K562 (cell line): Measurements from ENCODE around the gene SULT2B1. TPM values are rescaled to one million over a fixed set of nuclear protein-coding genes. Genes with fewer than 3 reads are reported as not detected.

Experiments
- ATAC-seq: fragments of 200-7000 bp; cut with Tn5 transposase; 3 replicates; pipeline ENCODE4 v1.9.1; 2020; ENCODE audit warnings: moderate library complexity
- BruUV-seq: library from RNA; stranded (reverse); fragments of 400-500 nt; replicated peaks from 2 replicates; lab custom pipeline; 2021; lab: Mats Ljungman, UMichigan
- CTCF ChIA-PET: fragments of 300-600 bp; formaldehyde crosslinking; extraction: SDS; loops from one replicate; lab custom pipeline; 2021; ENCODE audit warnings: low intra/inter-chr PET ratio; lab: Yijun Ruan, JAX
- POLR2A ChIA-PET: fragments of 300-600, 350-650 bp; sonication (Branson Sonifier 250); formaldehyde crosslinking; extraction: SDS; loops from one replicate; lab custom pipeline; 2021; ENCODE audit warnings: antibody characterized with exemption, inconsistent platforms; lab: Yijun Ruan, JAX
- DNase-seq, 4 experiments: peaks; one replicate each; pipeline versions ENCODE4 v3.0.0 to v3.0.0-alpha.2; 2011 to 2018; ENCODE audit warnings: low spot score in 3 of 4, mixed read lengths in 3 of 4; ENCODE audit errors: extremely low read depth in 1 of 4
- FAIRE-seq: peaks from 2 replicates; lab custom pipeline; 2011; peaks lifted over from hg19 to GRCh38; lab: Jason Lieb, UNC
- H2AFZ ChIP-seq: 2 replicates; pipeline ENCODE4 v1.6.0; 2011; ENCODE audit warnings: low read depth, low read length, control low read depth, inconsistent platforms
- H3K27ac ChIP-seq: fragments of 200-600 bp; 3 replicates; pipeline ENCODE4 v1.8.0; 2011; ENCODE audit warnings: low read depth, mild to moderate bottlenecking, control low read depth, inconsistent platforms, low read length, moderate library complexity, mixed read lengths; ENCODE audit errors: extremely low read depth
- H3K27me3 ChIP-seq, 2 experiments: fragments of 300-600 bp in 1 of 2; 2 replicates in 1 of 2; 3 replicates in 1 of 2; pipeline versions ENCODE4 v1.6.0 to v1.8.0; 2011; ENCODE audit warnings: inconsistent platforms in 2 of 2, low read length in 2 of 2, mild to moderate bottlenecking in 1 of 2, mixed read lengths in 1 of 2, moderate library complexity in 1 of 2; ENCODE audit not compliant: control insufficient read depth in 2 of 2, insufficient read depth in 2 of 2
- H3K36me3 ChIP-seq: fragments of 300-600 bp; 3 replicates; pipeline ENCODE4 v1.8.0; 2011; ENCODE audit warnings: mild to moderate bottlenecking, low read length, inconsistent platforms; ENCODE audit not compliant: control insufficient read depth, insufficient read depth
- H3K4me1 ChIP-seq, 2 experiments: fragments of 200-600 bp in 1 of 2; replicated peaks in 1 of 2; 2 replicates in 1 of 2; 3 replicates in 1 of 2; pipeline versions ENCODE4 v1.5.1 to v1.8.0; 2011; ENCODE audit warnings: inconsistent platforms in 2 of 2, low read length in 2 of 2, mild to moderate bottlenecking in 1 of 2, mixed read lengths in 1 of 2, moderate library complexity in 1 of 2; ENCODE audit not compliant: control insufficient read depth in 2 of 2, insufficient read depth in 2 of 2
- H3K4me2 ChIP-seq: 2 replicates; pipeline ENCODE4 v1.6.1; 2011; ENCODE audit warnings: low read length, control low read depth, inconsistent platforms, mixed read lengths; ENCODE audit not compliant: insufficient read depth
- H3K4me3 ChIP-seq: fragments of 200-600 bp; sonication (generic), shearing (Covaris generic); 2 replicates; pipeline ENCODE4 v1.5.1; 2016; ENCODE audit warnings: control low read depth, inconsistent platforms
- H3K79me2 ChIP-seq: fragments of 200-600 bp; 3 replicates; pipeline ENCODE4 v1.8.0; 2011; ENCODE audit warnings: low read length, inconsistent platforms; ENCODE audit not compliant: control insufficient read depth, insufficient read depth
- H3K9ac ChIP-seq, 2 experiments: 2 replicates each; pipeline versions ENCODE4 v1.6.0 to v1.6.1; 2011; ENCODE audit warnings: low read depth in 2 of 2, low read length in 2 of 2, control low read depth in 1 of 2, inconsistent platforms in 1 of 2, mild to moderate bottlenecking in 1 of 2, mixed read lengths in 1 of 2; ENCODE audit not compliant: insufficient read depth in 1 of 2
- H3K9me1 ChIP-seq: one replicate; pipeline ENCODE4 v1.6.0; 2011; ENCODE audit warnings: inconsistent platforms, mild to moderate bottlenecking, low read length, moderate library complexity; ENCODE audit not compliant: control insufficient read depth, insufficient read depth
- H3K9me3 ChIP-seq: replicated peaks from 2 replicates; pipeline ENCODE4 v1.5.1; 2011; ENCODE audit warnings: low read depth, low read length, inconsistent platforms; ENCODE audit not compliant: control insufficient read depth, insufficient read depth
- H4K20me1 ChIP-seq: replicated peaks from 2 replicates; pipeline ENCODE4 v1.6.1; 2011; ENCODE audit warnings: low read length, inconsistent platforms, mixed read lengths; ENCODE audit not compliant: control insufficient read depth, insufficient read depth
- CC2D1A ChIP-seq: fragments of 450-650 bp; IDR thresholded peaks from 2 replicates; pipeline ENCODE4 v1.6.1; 2017; ENCODE audit warnings: mild to moderate bottlenecking
- CEBPG ChIP-seq, 3 experiments: fragments of 200-800 bp in 1 of 3; sonication (Bioruptor generic) in 1 of 3; sonication (generic) in 1 of 3; formaldehyde crosslinking in 1 of 3; IDR thresholded peaks in 2 of 3; conservative IDR thresholded peaks in 1 of 3; 2 replicates each; pipeline versions ENCODE4 v1.6.1 to v1.8.0; 2016 to 2022; ENCODE audit warnings: missing compliant biosample characterization in 2 of 3, missing genetic modification characterization in 2 of 3, mild to moderate bottlenecking in 1 of 3, missing genetic modification reagents in 1 of 3
- JUND ChIP-seq, 2 experiments: IDR thresholded peaks; 2 replicates in 1 of 2; 3 replicates in 1 of 2; pipeline ENCODE4 v1.6.1; 2011; ENCODE audit warnings: borderline replicate concordance in 2 of 2, low read depth in 2 of 2, low read length in 2 of 2, improper control_type of control experiment in 1 of 2, missing biosample characterization in 1 of 2, missing genetic modification characterization in 1 of 2, missing genetic modification reagents in 1 of 2
- NEUROD1 ChIP-seq: fragments of 150-350 bp; IDR thresholded peaks from 2 replicates; pipeline ENCODE4 v1.6.1; 2014; ENCODE audit warnings: borderline replicate concordance, low read length, low read depth; ENCODE audit not compliant: partially characterized antibody
- NR2F6 ChIP-seq: fragments of 450-650 bp; formaldehyde crosslinking; IDR thresholded peaks from 2 replicates; pipeline ENCODE4 v1.4.0; 2020; ENCODE audit warnings: mild to moderate bottlenecking
- NR3C1 ChIP-seq: sonication (generic); formaldehyde crosslinking; IDR thresholded peaks from 2 replicates; pipeline ENCODE4 v1.8.1; 2022; ENCODE audit warnings: missing genetic modification reagents
- POLR3G ChIP-seq: IDR thresholded peaks from 2 replicates; pipeline ENCODE4 v1.6.1; 2011; ENCODE audit not compliant: insufficient read length, insufficient replicate concordance; ENCODE audit errors: extremely low read depth
- SMARCC2 ChIP-seq: fragments of 450-650 bp; IDR thresholded peaks from 2 replicates; pipeline ENCODE4 v1.6.1; 2017; ENCODE audit warnings: antibody characterized with exemption, moderate library complexity, mild to moderate bottlenecking, low read depth
- WGBS: fragments of 100-300 bp; shearing (Covaris generic); methylation state at CpG from one replicate; pipeline ENCODE4 v1.1.6; 2016; ENCODE audit warnings: low coverage, mixed read lengths; ENCODE audit not compliant: insufficient coverage; ENCODE audit errors: missing lambda C conversion rate; 5-methylcytosine and 5-hydroxymethylcytosine counted together
- in situ Hi-C: fragments of 300-500 bp; cut with MboI; formaldehyde crosslinking; loops from 4 replicates; pipeline ENCODE4 v1.15.0; 2018; ENCODE audit warnings: inconsistent platforms, mixed read lengths
- intact Hi-C: fragments of 100-400 bp; cut with micrococcal nuclease; formaldehyde crosslinking; loops from 2 replicates; pipeline ENCODE4 v1.14.2; 2022
- polyA plus RNA-seq, 8 experiments: library from polyadenylated mRNA; depleted of rRNA in 4 of 8; stranded (reverse) in 5 of 8; unstranded in 3 of 8; fragments of >200 nt; fragmentation: Nextera tagmentation in 2 of 8; fragmentation: Illumina TruSeq in 1 of 8; extraction: Ambion mirVana in 2 of 8; extraction: Trizol in 1 of 8; gene quantifications; 2 replicates each; pipeline versions ENCODE4 v1.2.1 to v1.2.3, GENCODE V29; 2011 to 2014; ENCODE audit warnings: inconsistent platforms in 1 of 8, missing spikeins in 1 of 8
- total RNA-seq, 7 experiments: library from RNA; depleted of rRNA in 6 of 7; stranded (reverse); fragments of >200 nt in 6 of 7; fragmentation: Illumina TruSeq in 2 of 7; extraction: Trizol in 2 of 7; gene quantifications; 2 replicates each; pipeline versions ENCODE4 v1.2.1 to v1.2.3, GENCODE V29; 2011 to 2021; ENCODE audit warnings: low replicate concordance in 1 of 7

SULT2B1 gene
- total and polyA plus RNA-seq, 9 of the 15 experiments (the other 6 are each of a cell fraction or from before 2014, with no cell fraction given): 0.09 to 0.62 (median 0.22) TPM; not detected in 2

DNA sequence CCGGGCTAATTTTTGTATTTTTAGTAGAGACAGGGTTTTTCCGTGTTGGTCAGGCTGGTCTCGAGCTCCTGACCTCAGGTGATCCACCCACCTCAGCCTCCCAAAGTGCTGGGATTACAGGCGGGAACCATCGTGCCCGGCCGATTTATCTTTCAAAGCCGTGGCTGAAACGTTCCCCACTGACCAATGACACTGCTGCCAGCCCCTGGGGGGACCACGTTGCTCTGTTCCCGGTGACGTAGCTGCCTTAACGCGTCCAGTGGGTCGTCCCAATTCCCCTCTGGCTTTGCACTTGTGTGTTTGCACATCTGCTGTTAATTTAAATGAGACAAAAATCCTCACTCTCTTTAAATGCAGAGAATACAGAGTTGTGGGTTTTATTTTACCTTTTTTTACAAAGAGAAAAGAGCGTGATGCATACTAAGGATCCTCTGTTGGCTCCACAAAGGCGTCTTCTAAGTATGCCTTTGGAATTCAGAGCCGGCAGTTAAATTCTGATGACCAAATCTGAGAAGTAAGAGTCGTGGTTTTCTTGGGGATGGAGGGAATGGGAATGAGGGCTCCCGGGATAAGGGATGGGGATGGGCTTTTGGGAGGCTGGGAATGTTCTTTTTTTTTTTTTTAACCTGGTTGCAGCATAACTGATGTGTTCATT, 21.8 kb upstream of the SULT2B1 start:
- Histone ChIP-seq H3K27me3 (no peaks in the 10 kb centered on the region), H2AFZ (peak overlapping the region; percentile 74), H3K27ac (no peak overlapping the region), H3K9me1 (no peaks in the 10 kb centered on the region), H3K79me2 (no peaks in the 10 kb centered on the region), H3K9ac (peak overlapping the region in 1 of 2 experiments; percentile 50; a peak in 1 of 4 replicates), H3K4me1 (no peaks in the 10 kb centered on the region; a peak in 1 of 5 replicates), H3K36me3 (no peaks in the 10 kb centered on the region), H3K9me3 (peaks cover 1% of the 10 kb centered on the region; the same call in 1 of the 2 replicates), H3K4me3 (no peak overlapping the region), H3K4me2 (no peak overlapping the region), H4K20me1 (no peaks in the 10 kb centered on the region)
- ChIA-PET POLR2A (interaction anchor here (0.6 to 1.6 kb wide), 2 partner anchors 14 to 16 kb away, joined by 5 read pairs; no protein-coding TSS in a partner anchor), CTCF (no interaction called here)
- intact Hi-C loops (no loop called here), in situ Hi-C loops (no loop called here)
- FAIRE-seq (no peak), ATAC-seq (no peak), DNase-seq (no peak)
- TF ChIP-seq CEBPG (CRISPR knock-in tag; IDR thresholded peaks at IDR 0.05) (no peak), CEBPG (tag; conservative IDR thresholded peaks at IDR 0.05 in 1 of 2, IDR thresholded peaks at IDR 0.05 in 1 of 2) (no peak), POLR3G (no peak), NR2F6 (CRISPR knock-in tag) (no peak), JUND (IDR thresholded peaks at IDR 0.05; ENCODE audit: borderline replicate concordance, low read depth, low read length) (no peak), JUND (tag; IDR thresholded peaks at IDR 0.05; ENCODE audit: borderline replicate concordance, low read depth, low read length) (no peak), NEUROD1 (no peak), NR3C1 (CRISPR knock-in tag) (no peak), SMARCC2 (no peak), CC2D1A (no peak)
- WGBS: 19% methylated on average over 20 of the region's 20 CpGs
- BruUV-seq: no TSS peak
